ENCODE measurements around the gene DNAAF1.

DNA sequence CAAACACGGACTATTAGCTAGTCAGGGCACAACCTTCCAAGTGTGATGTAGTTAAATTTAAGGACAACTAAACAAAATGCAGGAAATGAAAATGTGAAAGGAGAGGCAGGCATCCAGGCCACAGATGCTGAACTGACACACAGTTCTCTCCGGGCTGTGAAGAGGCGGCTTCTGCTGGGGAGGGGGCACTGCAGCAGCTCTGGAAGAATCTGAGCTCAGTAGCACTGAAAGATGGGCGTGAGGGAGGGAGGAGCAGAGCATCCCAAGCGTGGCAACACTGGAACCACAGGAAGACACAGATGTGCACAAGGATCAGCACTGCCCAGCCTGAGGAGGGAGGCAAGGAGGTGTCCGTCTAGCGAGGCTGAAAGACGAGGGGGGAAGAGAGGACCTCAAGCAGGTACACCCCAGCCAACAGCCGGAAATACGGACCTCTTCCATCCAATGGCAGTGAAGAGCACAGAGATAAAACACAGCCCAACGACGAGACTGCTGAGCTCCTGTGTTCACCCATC lies 39.8 kb upstream of the DNAAF1 start:
- TF ChIP-seq, protein P1, sequence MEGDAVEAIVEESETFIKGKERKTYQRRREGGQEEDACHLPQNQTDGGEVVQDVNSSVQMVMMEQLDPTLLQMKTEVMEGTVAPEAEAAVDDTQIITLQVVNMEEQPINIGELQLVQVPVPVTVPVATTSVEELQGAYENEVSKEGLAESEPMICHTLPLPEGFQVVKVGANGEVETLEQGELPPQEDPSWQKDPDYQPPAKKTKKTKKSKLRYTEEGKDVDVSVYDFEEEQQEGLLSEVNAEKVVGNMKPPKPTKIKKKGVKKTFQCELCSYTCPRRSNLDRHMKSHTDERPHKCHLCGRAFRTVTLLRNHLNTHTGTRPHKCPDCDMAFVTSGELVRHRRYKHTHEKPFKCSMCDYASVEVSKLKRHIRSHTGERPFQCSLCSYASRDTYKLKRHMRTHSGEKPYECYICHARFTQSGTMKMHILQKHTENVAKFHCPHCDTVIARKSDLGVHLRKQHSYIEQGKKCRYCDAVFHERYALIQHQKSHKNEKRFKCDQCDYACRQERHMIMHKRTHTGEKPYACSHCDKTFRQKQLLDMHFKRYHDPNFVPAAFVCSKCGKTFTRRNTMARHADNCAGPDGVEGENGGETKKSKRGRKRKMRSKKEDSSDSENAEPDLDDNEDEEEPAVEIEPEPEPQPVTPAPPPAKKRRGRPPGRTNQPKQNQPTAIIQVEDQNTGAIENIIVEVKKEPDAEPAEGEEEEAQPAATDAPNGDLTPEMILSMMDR (IDR thresholded peaks at IDR 0.05), result no peak
- no peak for TF ChIP-seq POLR2A (IDR thresholded peaks at IDR 0.05)

All from esophagus squamous epithelium (tissue), 4 donors.